Placental epithelial cell (primary cell): ENCODE results near the gene FAM78B. TPM values are rescaled to one million over a fixed set of nuclear protein-coding genes. Genes with fewer than 3 reads are reported as not detected.

ENCODE experiments used
- small RNA-seq: library from RNA; depleted of rRNA; stranded (forward); fragments of <200 nt; gene quantifications from one replicate; pipeline ENCODE3, GENCODE V24; 2012
- total RNA-seq: library from RNA; depleted of rRNA; stranded (reverse); fragments of >200 nt; gene quantifications from 2 replicates; pipeline ENCODE4 v1.2.3, GENCODE V29; 2012

FAM78B gene, protein sequence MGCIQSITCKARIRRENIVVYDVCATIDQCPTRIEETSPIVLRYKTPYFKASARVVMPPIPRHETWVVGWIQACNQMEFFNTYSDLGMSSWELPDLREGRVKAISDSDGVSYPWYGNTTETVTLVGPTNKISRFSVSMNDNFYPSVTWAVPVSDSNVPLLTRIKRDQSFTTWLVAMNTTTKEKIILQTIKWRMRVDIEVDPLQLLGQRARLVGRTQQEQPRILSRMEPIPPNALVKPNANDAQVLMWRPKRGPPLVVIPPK
- not detected in 2 replicates for total RNA-seq

DNA sequence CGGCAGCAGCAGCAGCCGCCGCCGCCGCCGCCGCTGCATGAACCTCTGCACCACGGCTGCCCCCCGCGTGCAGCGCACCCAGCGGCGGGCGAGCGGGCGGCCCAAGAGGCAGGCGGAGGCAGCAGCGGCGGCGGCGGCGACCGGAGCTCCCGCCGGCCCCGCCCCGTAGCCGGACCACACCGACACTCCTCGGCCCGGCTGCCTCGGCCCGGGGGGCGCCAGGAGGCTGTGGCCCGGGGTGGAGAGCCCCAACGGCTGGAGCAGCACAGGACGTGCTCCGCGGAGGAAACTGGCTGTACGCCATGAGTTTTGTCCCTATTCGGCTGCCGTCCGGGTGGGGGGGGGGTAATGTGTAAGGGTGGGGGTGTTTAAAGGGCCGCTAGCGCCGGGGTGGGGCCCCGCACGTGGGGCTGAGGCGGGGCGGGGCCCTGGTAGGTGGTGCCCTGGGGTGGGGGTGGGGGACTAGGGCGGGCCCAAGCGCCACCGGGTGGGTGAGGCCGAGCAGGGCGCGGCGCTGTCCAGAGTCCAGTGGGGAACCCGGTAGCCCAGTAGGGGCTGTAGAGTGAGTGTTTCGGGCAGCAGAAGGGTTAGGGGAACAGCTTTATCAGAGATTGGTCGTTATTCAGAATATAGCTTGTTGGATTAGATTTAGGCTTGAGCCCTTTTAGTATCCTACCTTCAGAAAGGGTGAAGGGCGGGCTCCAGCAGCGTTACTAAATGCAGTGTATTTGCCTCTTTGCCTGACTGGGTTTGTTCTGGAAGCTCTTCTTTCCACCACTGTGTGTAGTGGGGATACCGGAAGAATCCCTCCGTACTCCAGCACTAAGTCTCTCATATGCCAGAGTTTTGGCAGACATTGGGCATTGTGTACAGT is at the start of gene FAM78B:
Gene FAM78B (minus strand): TSS at position 304 of the 874 bp plus-strand sequence. CDS start 753 bp downstream, outside the sequence.

Small RNA genes within 50 kb of the gene (small RNA-seq; reads per million reads assigned to genes)
- not detected for gene MIR921
- not detected for gene RNA5SP64
